NCI-H2196 treated with DMSO at 0.1 percent for 48 hours (cell line): ENCODE data around the gene HDAC5.
"Not testable (repeated sequence)": the region's sequence is repeated elsewhere in the genome, so short reads cannot be mapped to it uniquely, and the experiment has no call there.

ENCODE experiments used
- DNase-seq: peaks from one replicate; lab custom pipeline; 2025; ENCODE audit not compliant: unreplicated experiment; lab: John Stamatoyannopoulos, UW

The HDAC5 gene

GRCh38 chr17:44123356-44124117 lies at the start of gene HDAC5:
TSS of gene HDAC5 (minus strand) at chr17:44123641. CDS start at chr17:44117515, 6,126 bp downstream.
- peak; percentile 76 for DNase-seq

- DNase-seq: no peak
Measured at GRCh38 chr17:44171931-44172455, 48.6 kb upstream of the HDAC5 start.

- peak; percentile 33 for DNase-seq
Measured at GRCh38 chr17:44170499-44171201, 47.2 kb upstream of the HDAC5 start, which contains the start of gene ASB16. TSS of gene ASB16 (plus strand) at chr17:44170704. CDS start at chr17:44170790, 86 bp downstream.

- DNase-seq: no peak
Measured at GRCh38 chr17:44170135-44170498, 46.7 kb upstream of the HDAC5 start.

- no peak for DNase-seq
Measured at GRCh38 chr17:44167181-44167861, 43.9 kb upstream of the HDAC5 start.

GRCh38 chr17:44164476-44164875 lies 41.0 kb upstream of the HDAC5 start:
- DNase-seq: no peak

- no peak for DNase-seq
Measured at GRCh38 chr17:44159519-44160210, 36.2 kb upstream of the HDAC5 start.

GRCh38 chr17:44155488-44155887 lies 32.0 kb upstream of the HDAC5 start:
- no peak for DNase-seq

GRCh38 chr17:44152875-44153274 lies 29.4 kb upstream of the HDAC5 start:
- DNase-seq: no peak

- no peak for DNase-seq
Measured at GRCh38 chr17:44149750-44150329, 26.4 kb upstream of the HDAC5 start.

- not testable (repeated sequence) for DNase-seq
Measured at GRCh38 chr17:44149066-44149465, 25.6 kb upstream of the HDAC5 start.

GRCh38 chr17:44147812-44148211 lies 24.4 kb upstream of the HDAC5 start:
- no peak for DNase-seq

GRCh38 chr17:44146375-44147346 lies 23.2 kb upstream of the HDAC5 start:
- DNase-seq: no peak

- DNase-seq: no peak
Measured at GRCh38 chr17:44144966-44145739, 21.7 kb upstream of the HDAC5 start.

GRCh38 chr17:44143921-44144320 lies 20.5 kb upstream of the HDAC5 start:
- not testable (repeated sequence) for DNase-seq

GRCh38 chr17:44137891-44138709 lies 14.7 kb upstream of the HDAC5 start:
- DNase-seq: peak; percentile 77

GRCh38 chr17:44134752-44135568 lies 11.5 kb upstream of the HDAC5 start:
- DNase-seq: no peak
